HepG2 (cell line): ENCODE data around the gene CXADR. TPM values are rescaled to one million over a fixed set of nuclear protein-coding genes. Genes with fewer than 3 reads are reported as not detected.

Experiments
- ATF7 ChIP-seq, 2 experiments: fragments of 450-650 bp in 1 of 2; sonication (generic) in 1 of 2; formaldehyde crosslinking in 1 of 2; IDR thresholded peaks; 2 replicates each; pipeline versions ENCODE4 v1.4.0 to v1.6.1; 2016 to 2020; ENCODE audit warnings: antibody characterized with exemption in 1 of 2, mild to moderate bottlenecking in 1 of 2, missing genetic modification reagents in 1 of 2
- CBX2 ChIP-seq, 2 experiments: fragments of 200-600 bp in 1 of 2; sonication (generic); formaldehyde crosslinking in 1 of 2; IDR thresholded peaks; 2 replicates each; pipeline versions ENCODE4 v1.7.0 to v1.8.1; 2018 to 2022; ENCODE audit warnings: low read depth in 2 of 2, low read length in 1 of 2, mild to moderate bottlenecking in 1 of 2, missing genetic modification reagents in 1 of 2
- FIP1L1 ChIP-seq: fragments of 200-400 bp; formaldehyde crosslinking; IDR thresholded peaks from 2 replicates; pipeline ENCODE4 v1.6.1; 2018; ENCODE audit warnings: low read depth, mild to moderate bottlenecking, low read length, moderate library complexity, borderline replicate concordance; ENCODE audit not compliant: insufficient read depth
- HOXA5 ChIP-seq: sonication (generic); formaldehyde crosslinking; IDR thresholded peaks from 2 replicates; pipeline ENCODE4 v1.4.0; 2020; ENCODE audit warnings: missing genetic modification reagents
- KDM6A ChIP-seq: IDR thresholded peaks from 2 replicates; pipeline ENCODE4 v1.6.1; 2016; ENCODE audit warnings: low read depth
- MBNL3 ChIP-seq: fragments of 250-450 bp; sonication (Bioruptor Pico); conservative IDR thresholded peaks from 2 replicates; pipeline ENCODE4 v1.8.0; 2022; ENCODE audit warnings: mild to moderate bottlenecking, inconsistent platforms
- MTERF4 ChIP-seq: sonication (generic); formaldehyde crosslinking; IDR thresholded peaks from 2 replicates; pipeline ENCODE4 v1.8.0; 2023; ENCODE audit warnings: mild to moderate bottlenecking, missing genetic modification reagents
- MTF1 ChIP-seq: sonication (generic); formaldehyde crosslinking; IDR thresholded peaks from 2 replicates; pipeline ENCODE4 v1.5.0; 2020; ENCODE audit warnings: missing genetic modification reagents
- MXD4 ChIP-seq: IDR thresholded peaks from 2 replicates; pipeline ENCODE4 v1.6.1; 2016; ENCODE audit warnings: mild to moderate bottlenecking, missing biosample characterization, missing genetic modification reagents
- NFYB ChIP-seq: sonication (generic); formaldehyde crosslinking; IDR thresholded peaks from 2 replicates; pipeline ENCODE4 v1.4.0; 2020; ENCODE audit warnings: missing genetic modification reagents
- PCBP1 ChIP-seq: fragments of 200-400 bp; formaldehyde crosslinking; IDR thresholded peaks from 2 replicates; pipeline ENCODE4 v1.6.1; 2017; ENCODE audit warnings: mild to moderate bottlenecking, low read depth, low read length, borderline replicate concordance
- PLSCR1 ChIP-seq: sonication (generic); formaldehyde crosslinking; IDR thresholded peaks from 2 replicates; pipeline ENCODE4 v1.5.0; 2020; ENCODE audit warnings: missing genetic modification reagents, mild to moderate bottlenecking, borderline replicate concordance
- ZFP90 ChIP-seq: sonication (generic); formaldehyde crosslinking; IDR thresholded peaks from 2 replicates; pipeline ENCODE4 v1.8.0; 2022; ENCODE audit warnings: missing genetic modification reagents, mild to moderate bottlenecking, inconsistent platforms, borderline replicate concordance
- ZNF281 ChIP-seq: sonication (generic); formaldehyde crosslinking; IDR thresholded peaks from 2 replicates; pipeline ENCODE4 v1.4.0; 2020; ENCODE audit warnings: missing genetic modification reagents, borderline replicate concordance
- ZNF451 ChIP-seq: sonication (generic); formaldehyde crosslinking; IDR thresholded peaks from 2 replicates; pipeline ENCODE4 v1.5.0; 2020; ENCODE audit warnings: mild to moderate bottlenecking, missing genetic modification reagents
- ZNF468 ChIP-seq: sonication (generic); formaldehyde crosslinking; IDR thresholded peaks from 2 replicates; pipeline ENCODE4 v1.8.0; 2022; ENCODE audit warnings: mild to moderate bottlenecking, moderate library complexity, missing genetic modification reagents
- ZNF784 ChIP-seq: sonication (generic); formaldehyde crosslinking; IDR thresholded peaks from 2 replicates; pipeline ENCODE4 v1.5.1; 2020; ENCODE audit warnings: missing genetic modification reagents, mild to moderate bottlenecking, borderline replicate concordance
- ZNF800 ChIP-seq: sonication (generic); formaldehyde crosslinking; IDR thresholded peaks from 2 replicates; pipeline ENCODE4 v1.4.0; 2020; ENCODE audit warnings: missing genetic modification reagents
- polyA plus RNA-seq, 8 experiments: library from polyadenylated mRNA; depleted of rRNA in 3 of 8; stranded (reverse) in 7 of 8; unstranded in 1 of 8; fragments of >200 nt; fragmentation: Illumina TruSeq in 4 of 8; extraction: Trizol in 4 of 8; gene quantifications; 2 replicates each; pipeline versions ENCODE4 v1.2.1 to v1.2.3, GENCODE V29; 2011 to 2016; ENCODE audit warnings: low read depth in 4 of 8, missing spikeins in 1 of 8, mixed read lengths in 1 of 8; ENCODE audit not compliant: insufficient read depth in 1 of 8
- total RNA-seq, 5 experiments: library from RNA; depleted of rRNA; stranded (reverse); fragments of >200 nt; fragmentation: Illumina TruSeq; extraction: Trizol; gene quantifications; 2 replicates each; pipeline ENCODE4 v1.2.3, GENCODE V29; 2016; ENCODE audit warnings: low read depth in 1 of 5
- TF ChIP-seq, protein P1 (sequence below): sonication (generic); formaldehyde crosslinking; IDR thresholded peaks from 2 replicates; pipeline ENCODE4 v1.5.0; 2020; ENCODE audit warnings: missing genetic modification reagents, mild to moderate bottlenecking, borderline replicate concordance

CXADR gene
- total and polyA plus RNA-seq, 2 of the 13 experiments (the other 11 are each of a cell fraction or from before 2014, with no cell fraction given) = 86.8 to 110 TPM

GRCh38 chr21:17612565-17613241 is 99.9 kb downstream of the CXADR start, which contains the start of gene BTG3 (continued):
- TF ChIP-seq ZNF281 (CRISPR knock-in tag) (no peak), ZNF784 (no peak; the same call in 1 of the 2 replicates), FIP1L1 (no peak), CBX2 (IDR thresholded peaks at IDR 0.05; ENCODE audit: low read depth, low read length) (no peak), CBX2 (CRISPR knock-in tag; IDR thresholded peaks at IDR 0.05; ENCODE audit: low read depth) (no peak), ZNF451 (peak; percentile 83), ZNF468 (CRISPR knock-in tag) (0 out of 2 replicates have a peak, but pooled peaks have one; percentile 17), MTF1 (CRISPR knock-in tag) (no peak), MBNL3 (CRISPR knock-in tag) (no peak), ZNF800 (peak; percentile 56; the same call in 1 of the 2 replicates), ZFP90 (peak; percentile 25; the same call in 1 of the 2 replicates), HOXA5 (CRISPR knock-in tag) (no peak), KDM6A (CRISPR knock-in tag) (no peak), MTERF4 (CRISPR knock-in tag) (no peak), PCBP1 (no peak; the same call in 1 of the 2 replicates), PLSCR1 (CRISPR knock-in tag) (no peak), MXD4 (CRISPR knock-in tag) (no peak), ATF7 (IDR thresholded peaks at IDR 0.05) (no peak), ATF7 (CRISPR knock-in tag; IDR thresholded peaks at IDR 0.05) (no peak), NFYB (no peak)
- TF ChIP-seq, protein P1, sequence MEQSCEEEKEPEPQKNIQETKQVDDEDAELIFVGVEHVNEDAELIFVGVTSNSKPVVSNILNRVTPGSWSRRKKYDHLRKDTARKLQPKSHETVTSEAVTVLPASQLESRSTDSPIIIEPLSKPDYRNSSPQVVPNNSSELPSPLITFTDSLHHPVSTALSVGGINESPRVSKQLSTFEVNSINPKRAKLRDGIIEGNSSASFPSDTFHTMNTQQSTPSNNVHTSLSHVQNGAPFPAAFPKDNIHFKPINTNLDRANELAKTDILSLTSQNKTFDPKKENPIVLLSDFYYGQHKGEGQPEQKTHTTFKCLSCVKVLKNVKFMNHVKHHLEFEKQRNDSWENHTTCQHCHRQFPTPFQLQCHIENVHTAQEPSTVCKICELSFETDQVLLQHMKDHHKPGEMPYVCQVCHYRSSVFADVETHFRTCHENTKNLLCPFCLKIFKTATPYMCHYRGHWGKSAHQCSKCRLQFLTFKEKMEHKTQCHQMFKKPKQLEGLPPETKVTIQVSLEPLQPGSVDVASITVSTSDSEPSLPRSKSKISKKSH (CRISPR knock-in tag) = no peak
